SU-DHL-6 (cell line): ENCODE data around the gene OR10H4.

ENCODE experiments used
- H2AFZ ChIP-seq: fragments of 200-600 bp; sonication (generic); 2 replicates; pipeline ENCODE4 v1.6.1; 2014; ENCODE audit warnings: low read depth, mild to moderate bottlenecking, moderate library complexity, mixed read lengths, antibody characterized with exemption, low read length; ENCODE audit not compliant: severe bottlenecking
- H3F3A ChIP-seq: fragments of 200-600 bp; shearing (Covaris generic); 2 replicates; pipeline ENCODE4 v1.6.0; 2016; ENCODE audit warnings: antibody characterized with exemption, mild to moderate bottlenecking; ENCODE audit not compliant: insufficient read depth
- H3K27ac ChIP-seq: fragments of 200-600 bp; sonication (generic); 2 replicates; pipeline ENCODE4 v1.5.1; 2016; ENCODE audit warnings: low read depth, mild to moderate bottlenecking, low read length, moderate library complexity, mixed read lengths
- H3K27me3 ChIP-seq: fragments of 200-600 bp; sonication (generic), shearing (Covaris generic); 2 replicates; pipeline ENCODE4 v1.6.0; 2014; ENCODE audit warnings: mild to moderate bottlenecking, low read length
- H3K36me3 ChIP-seq: fragments of 200-600 bp; sonication (generic); 2 replicates; pipeline ENCODE4 v1.6.1; 2014; ENCODE audit warnings: mild to moderate bottlenecking, low read length, mixed read lengths
- H3K4me2 ChIP-seq: fragments of 300-600, 200-600 bp; shearing (Covaris generic), sonication (generic); 2 replicates; pipeline ENCODE4 v1.6.0; 2014; ENCODE audit warnings: low read length, low read depth, mild to moderate bottlenecking; ENCODE audit not compliant: poor library complexity, severe bottlenecking
- H3K4me3 ChIP-seq: fragments of 200-600 bp; sonication (generic); 2 replicates; pipeline ENCODE4 v1.5.1; 2014; ENCODE audit warnings: antibody characterized with exemption, low read length, mild to moderate bottlenecking, mixed read lengths; ENCODE audit not compliant: insufficient read depth, poor library complexity, severe bottlenecking
- H3K79me2 ChIP-seq: fragments of 200-600 bp; sonication (generic); 2 replicates; pipeline ENCODE4 v1.6.1; 2014; ENCODE audit warnings: mild to moderate bottlenecking, low read length, moderate library complexity; ENCODE audit not compliant: insufficient read depth
- H3K9ac ChIP-seq: fragments of 200-600 bp; sonication (generic); 2 replicates; pipeline ENCODE4 v1.7.0; 2014; ENCODE audit warnings: mild to moderate bottlenecking, low read length
- H3K9me2 ChIP-seq: fragments of 200-600 bp; sonication (generic); replicated peaks from 2 replicates; pipeline ENCODE4 v1.6.1; 2014; ENCODE audit warnings: low read length; ENCODE audit not compliant: insufficient read depth
- H3K9me3 ChIP-seq: fragments of 200-600 bp; sonication (generic); 2 replicates; pipeline ENCODE4 v1.6.1; 2014; ENCODE audit warnings: low read length, mixed read lengths; ENCODE audit not compliant: insufficient read depth
- H4K20me1 ChIP-seq: fragments of 200-600 bp; sonication (generic); 2 replicates; pipeline ENCODE4 v1.6.1; 2014; ENCODE audit warnings: low read depth, mild to moderate bottlenecking, antibody characterized with exemption, low read length, moderate library complexity, mixed read lengths
- EZH2phosphoT487 ChIP-seq: fragments of 200-600 bp; sonication (generic), shearing (Covaris generic); conservative IDR thresholded peaks from 2 replicates; pipeline ENCODE4 v1.6.1; 2018; ENCODE audit warnings: mild to moderate bottlenecking, antibody characterized with exemption, low read length, moderate library complexity, mixed read lengths
- TF ChIP-seq, protein P1 (sequence below): fragments of 200-600 bp; sonication (generic); IDR thresholded peaks from one replicate; pipeline ENCODE4 v1.5.1; 2017; ENCODE audit warnings: antibody characterized with exemption, mild to moderate bottlenecking, low read length, moderate library complexity; ENCODE audit not compliant: insufficient read depth, poor library complexity, severe bottlenecking

Gene OR10H4

DNA sequence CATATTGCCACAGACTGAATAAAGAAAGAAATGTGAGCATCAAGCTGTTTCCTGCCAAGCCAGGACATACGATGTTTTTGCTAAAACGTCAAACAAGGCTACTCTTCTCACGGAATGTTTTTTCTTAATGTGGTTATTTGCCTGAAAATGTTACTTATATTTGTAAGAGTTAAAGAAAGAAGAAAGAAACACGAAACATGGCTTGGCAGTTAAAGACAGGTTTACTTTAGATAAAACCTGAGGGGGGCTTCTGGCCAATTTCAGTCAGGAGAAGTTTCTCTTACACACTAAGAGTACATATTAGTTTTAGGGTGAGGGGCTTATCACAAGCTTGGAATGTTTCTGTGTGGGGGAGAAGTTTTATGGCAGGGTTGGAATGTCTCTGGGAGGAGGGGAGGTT lies 4.4 kb upstream of the OR10H4 start:
- Histone ChIP-seq H3F3A (no peaks in the 10 kb centered on the region), H3K4me3 (no peak overlapping the region), H3K9me3 (peaks cover 10% of the 10 kb centered on the region; the same call in 1 of the 2 replicates), H4K20me1 (no peaks in the 10 kb centered on the region), H3K36me3 (no peaks in the 10 kb centered on the region), H3K27me3 (no peaks in the 10 kb centered on the region), H3K27ac (no peak overlapping the region), H3K9ac (no peak overlapping the region), H3K79me2 (no peaks in the 10 kb centered on the region), H3K4me2 (no peak overlapping the region), H2AFZ (no peak overlapping the region), H3K9me2 (no peaks in the 10 kb centered on the region)
- TF ChIP-seq EZH2phosphoT487: no peak
- TF ChIP-seq, protein P1, sequence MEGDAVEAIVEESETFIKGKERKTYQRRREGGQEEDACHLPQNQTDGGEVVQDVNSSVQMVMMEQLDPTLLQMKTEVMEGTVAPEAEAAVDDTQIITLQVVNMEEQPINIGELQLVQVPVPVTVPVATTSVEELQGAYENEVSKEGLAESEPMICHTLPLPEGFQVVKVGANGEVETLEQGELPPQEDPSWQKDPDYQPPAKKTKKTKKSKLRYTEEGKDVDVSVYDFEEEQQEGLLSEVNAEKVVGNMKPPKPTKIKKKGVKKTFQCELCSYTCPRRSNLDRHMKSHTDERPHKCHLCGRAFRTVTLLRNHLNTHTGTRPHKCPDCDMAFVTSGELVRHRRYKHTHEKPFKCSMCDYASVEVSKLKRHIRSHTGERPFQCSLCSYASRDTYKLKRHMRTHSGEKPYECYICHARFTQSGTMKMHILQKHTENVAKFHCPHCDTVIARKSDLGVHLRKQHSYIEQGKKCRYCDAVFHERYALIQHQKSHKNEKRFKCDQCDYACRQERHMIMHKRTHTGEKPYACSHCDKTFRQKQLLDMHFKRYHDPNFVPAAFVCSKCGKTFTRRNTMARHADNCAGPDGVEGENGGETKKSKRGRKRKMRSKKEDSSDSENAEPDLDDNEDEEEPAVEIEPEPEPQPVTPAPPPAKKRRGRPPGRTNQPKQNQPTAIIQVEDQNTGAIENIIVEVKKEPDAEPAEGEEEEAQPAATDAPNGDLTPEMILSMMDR: no peak

DNA sequence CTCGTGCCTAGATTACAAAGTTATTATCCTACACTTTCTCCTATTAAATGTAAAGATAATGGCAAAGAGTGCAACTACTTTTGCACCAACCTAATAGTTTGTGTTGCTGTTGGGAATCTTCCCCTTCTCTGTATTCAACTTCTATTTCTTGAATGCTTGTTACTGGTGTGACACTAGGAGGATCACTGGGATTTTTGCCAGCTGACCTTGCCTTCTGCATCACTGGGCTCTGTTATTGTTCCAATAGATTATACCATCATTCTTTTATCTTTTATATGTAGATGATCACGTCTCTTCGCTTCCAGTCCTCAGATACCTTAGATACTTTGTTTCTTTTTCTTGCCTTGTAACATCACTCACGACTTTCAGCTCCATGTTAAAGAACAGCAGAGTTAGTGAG lies 3.5 kb upstream of the OR10H4 start:
- H3K79me2 ChIP-seq: no peaks in the 10 kb centered on the region
- H3K9me3 ChIP-seq: peaks cover 10% of the 10 kb centered on the region; the same call in 1 of the 2 replicates

DNA sequence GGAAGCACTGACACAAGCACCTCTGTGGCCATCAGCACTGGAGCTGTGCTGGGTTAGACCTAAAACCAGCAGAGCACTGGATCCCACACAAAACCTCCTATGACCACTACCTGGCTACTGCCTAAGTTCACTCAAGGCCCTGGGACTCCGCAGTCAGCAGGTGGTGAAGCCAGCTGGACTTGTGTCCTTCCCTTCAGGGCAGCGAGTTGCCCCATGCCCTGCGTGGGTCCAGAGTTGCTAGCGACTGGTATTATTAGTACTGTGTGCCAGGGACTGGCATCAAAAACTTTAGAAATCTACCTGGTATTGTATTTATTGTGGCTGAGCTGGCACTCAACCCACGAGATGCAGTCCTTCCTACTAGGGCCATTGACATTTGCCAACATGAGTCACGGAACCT lies 6.0 kb downstream of the OR10H4 start:
- H2AFZ ChIP-seq: no peak overlapping the region
- H3K9me2 ChIP-seq: no peaks in the 10 kb centered on the region
- H3K36me3 ChIP-seq: no peaks in the 10 kb centered on the region
- no peaks in the 10 kb centered on the region for H3K9me3 ChIP-seq
- no peaks in the 10 kb centered on the region for H3K79me2 ChIP-seq
- TF ChIP-seq, protein P1: no peak
- no peak for TF ChIP-seq EZH2phosphoT487
- H3K27me3 ChIP-seq: no peaks in the 10 kb centered on the region
- no peaks in the 10 kb centered on the region for H4K20me1 ChIP-seq
- no peak overlapping the region for H3K9ac ChIP-seq
- H3K4me3 ChIP-seq: no peak overlapping the region
- H3K27ac ChIP-seq: no peak overlapping the region
- H3K4me2 ChIP-seq: no peak overlapping the region
- no peaks in the 10 kb centered on the region for H3F3A ChIP-seq

More for the DNA sequence above, 3.5 kb upstream of the OR10H4 start:
- H3K36me3 ChIP-seq: no peaks in the 10 kb centered on the region
- H3K4me2 ChIP-seq: no peak overlapping the region
- no peak overlapping the region for H2AFZ ChIP-seq
- no peak overlapping the region for H3K9ac ChIP-seq
- no peak overlapping the region for H3K4me3 ChIP-seq
- no peaks in the 10 kb centered on the region for H3K9me2 ChIP-seq
- H3F3A ChIP-seq: no peaks in the 10 kb centered on the region
- no peaks in the 10 kb centered on the region for H3K27me3 ChIP-seq
- H3K27ac ChIP-seq: no peak overlapping the region
- no peaks in the 10 kb centered on the region for H4K20me1 ChIP-seq
- TF ChIP-seq, protein P1: no peak
- TF ChIP-seq EZH2phosphoT487: no peak
